H1 (cell line): ENCODE results near the gene TMEM243. TPM values are rescaled to one million over a fixed set of nuclear protein-coding genes. Genes with fewer than 3 reads are reported as not detected.

Source experiments
- CTCF ChIA-PET: fragments of 300-600 bp; sonication (Branson Sonifier 250); formaldehyde crosslinking; loops from one replicate; lab custom pipeline; 2021; ENCODE audit not compliant: partially characterized antibody; lab: Charles Lee
- POLR2A ChIA-PET: fragments of 300-600 bp; sonication (Branson Sonifier 250); formaldehyde crosslinking; loops from one replicate; lab custom pipeline; 2021; ENCODE audit warnings: inconsistent platforms; ENCODE audit not compliant: partially characterized antibody; lab: Charles Lee
- DNase-seq, 2 experiments: peaks; one replicate each; pipeline versions ENCODE4 v3.0.0 to v3.0.0-alpha.2; 2010 to 2022; ENCODE audit warnings: low spot score in 2 of 2, low read depth in 1 of 2, mixed read lengths in 1 of 2
- FAIRE-seq: peaks from 2 replicates; lab custom pipeline; 2011; peaks lifted over from hg19 to GRCh38; lab: Jason Lieb, UNC
- H2AFZ ChIP-seq: 2 replicates; pipeline ENCODE4 v1.8.1; 2012; ENCODE audit warnings: low read length, inconsistent platforms
- H2AK5ac ChIP-seq: 2 replicates; pipeline ENCODE4 v1.6.1; 2013; ENCODE audit warnings: low read depth, low read length
- H2BK120ac ChIP-seq: replicated peaks from 2 replicates; pipeline ENCODE3; 2013; ENCODE audit warnings: low read depth, low read length, inconsistent platforms
- H2BK12ac ChIP-seq: 2 replicates; pipeline ENCODE4 v1.6.1; 2013; ENCODE audit warnings: low read depth, low read length
- H2BK15ac ChIP-seq: 2 replicates; pipeline ENCODE4 v1.6.1; 2013; ENCODE audit warnings: low read length
- H2BK20ac ChIP-seq: 2 replicates; pipeline ENCODE4 v1.6.1; 2013; ENCODE audit warnings: low read length
- H2BK5ac ChIP-seq: 2 replicates; pipeline ENCODE4 v1.6.1; 2013; ENCODE audit warnings: low read depth, low read length
- H3K14ac ChIP-seq: 2 replicates; pipeline ENCODE4 v1.6.1; 2013; ENCODE audit warnings: inconsistent platforms; ENCODE audit not compliant: insufficient read length
- H3K18ac ChIP-seq: 2 replicates; pipeline ENCODE4 v1.6.1; 2013; ENCODE audit warnings: low read length; ENCODE audit errors: extremely low read depth
- H3K23ac ChIP-seq: 2 replicates; pipeline ENCODE4 v1.6.1; 2013; ENCODE audit warnings: inconsistent platforms; ENCODE audit not compliant: insufficient read length
- H3K23me2 ChIP-seq: 2 replicates; pipeline ENCODE4 v1.6.1; 2013; ENCODE audit warnings: low read depth, low read length
- H3K27ac ChIP-seq: 2 replicates; pipeline ENCODE4 v1.6.1; 2011; ENCODE audit warnings: low read depth, low read length, inconsistent platforms
- H3K27me3 ChIP-seq, 4 experiments: replicated peaks in 1 of 4; 1 replicate in 1 of 4; 2 replicates in 3 of 4; pipeline versions ENCODE4 v1.6.1 to v1.8.1; 2011 to 2013; ENCODE audit warnings: low read length in 3 of 4, mild to moderate bottlenecking in 3 of 4, inconsistent platforms in 2 of 4, mixed read lengths in 2 of 4, moderate library complexity in 1 of 4; ENCODE audit not compliant: control insufficient read depth in 3 of 4, insufficient read depth in 3 of 4; ENCODE audit errors: extremely low read depth in 1 of 4
- H3K36me3 ChIP-seq, 4 experiments: 2 replicates each; pipeline versions ENCODE4 v1.6.1 to v1.8.1; 2011 to 2013; ENCODE audit warnings: mild to moderate bottlenecking in 4 of 4, low read length in 3 of 4, moderate library complexity in 2 of 4, control low read depth in 1 of 4, inconsistent platforms in 1 of 4; ENCODE audit not compliant: insufficient read depth in 4 of 4, control insufficient read depth in 2 of 4
- H3K4ac ChIP-seq: replicated peaks from 2 replicates; pipeline ENCODE3; 2013; ENCODE audit warnings: low read length, low read depth, mixed read lengths, inconsistent platforms; ENCODE audit not compliant: insufficient read length
- H3K4me1 ChIP-seq, 4 experiments: replicated peaks in 1 of 4; 1 replicate in 1 of 4; 2 replicates in 3 of 4; pipeline versions ENCODE4 v1.6.1 to v1.8.1; 2011 to 2013; ENCODE audit warnings: low read length in 3 of 4, inconsistent platforms in 2 of 4, mixed read lengths in 1 of 4; ENCODE audit not compliant: insufficient read depth in 4 of 4, control insufficient read depth in 3 of 4
- H3K4me2 ChIP-seq, 2 experiments: 2 replicates each; pipeline versions ENCODE4 v1.6.1 to v1.8.1; 2011 to 2013; ENCODE audit warnings: low read depth in 2 of 2, low read length in 2 of 2, control low read depth in 1 of 2, inconsistent platforms in 1 of 2, mild to moderate bottlenecking in 1 of 2; ENCODE audit not compliant: insufficient read depth in 1 of 2
- H3K4me3 ChIP-seq, 4 experiments: fragments of 200-600, 300-600 bp in 1 of 4; sonication (generic), shearing (Covaris generic), sonication (Bioruptor Twin) in 1 of 4; 2 replicates each; pipeline versions ENCODE4 v1.5.1 to v1.8.1; 2011 to 2016; ENCODE audit warnings: low read length in 4 of 4, low read depth in 3 of 4, control low read depth in 2 of 4, inconsistent platforms in 2 of 4, mild to moderate bottlenecking in 2 of 4, mixed read lengths in 1 of 4, moderate library complexity in 1 of 4; ENCODE audit not compliant: insufficient read depth in 2 of 4; ENCODE audit errors: extremely low read depth in 1 of 4
- H3K56ac ChIP-seq: replicated peaks from 2 replicates; pipeline ENCODE3; 2013; ENCODE audit warnings: low read depth, mild to moderate bottlenecking, mixed read lengths, low read length, inconsistent platforms; ENCODE audit not compliant: insufficient read length
- H3K79me1 ChIP-seq: 2 replicates; pipeline ENCODE4 v1.6.1; 2013; ENCODE audit warnings: low read depth, low read length, control low read depth
- H3K79me2 ChIP-seq, 2 experiments: 2 replicates each; pipeline versions ENCODE4 v1.6.1 to v1.8.1; 2012 to 2013; ENCODE audit warnings: low read length in 2 of 2, mild to moderate bottlenecking in 2 of 2, inconsistent platforms in 1 of 2; ENCODE audit not compliant: insufficient read depth in 2 of 2, control insufficient read depth in 1 of 2
- H3K9ac ChIP-seq, 4 experiments: replicated peaks in 1 of 4; 1 replicate in 1 of 4; 2 replicates in 3 of 4; pipeline versions ENCODE4 v1.6.1 to v1.8.1; 2011 to 2013; ENCODE audit warnings: low read depth in 3 of 4, low read length in 3 of 4, control low read depth in 2 of 4, mild to moderate bottlenecking in 2 of 4, moderate library complexity in 2 of 4, inconsistent platforms in 1 of 4; ENCODE audit errors: extremely low read depth in 1 of 4
- H3K9me3 ChIP-seq, 2 experiments: 2 replicates each; pipeline versions ENCODE4 v1.6.1 to v1.8.1; 2012 to 2013; ENCODE audit warnings: mild to moderate bottlenecking in 2 of 2, moderate library complexity in 2 of 2, control low read depth in 1 of 2, inconsistent platforms in 1 of 2, low read depth in 1 of 2, low read length in 1 of 2, mixed read lengths in 1 of 2; ENCODE audit not compliant: insufficient read depth in 2 of 2
- H4K20me1 ChIP-seq, 2 experiments: replicated peaks in 1 of 2; 2 replicates each; pipeline versions ENCODE3 to v1.8.1; 2011 to 2013; ENCODE audit warnings: inconsistent platforms in 2 of 2, low read length in 2 of 2, mild to moderate bottlenecking in 1 of 2; ENCODE audit not compliant: insufficient read depth in 2 of 2, control insufficient read depth in 1 of 2
- H4K5ac ChIP-seq: 2 replicates; pipeline ENCODE4 v1.6.1; 2013; ENCODE audit warnings: low read length, low read depth, mixed read lengths, inconsistent platforms; ENCODE audit not compliant: insufficient read length
- H4K8ac ChIP-seq: 2 replicates; pipeline ENCODE4 v1.8.0; 2013; ENCODE audit warnings: mild to moderate bottlenecking, moderate library complexity, low read length, inconsistent platforms; ENCODE audit not compliant: insufficient read depth; ENCODE audit errors: extremely low read depth
- H4K91ac ChIP-seq: replicated peaks from 2 replicates; pipeline ENCODE3; 2013; ENCODE audit warnings: low read length, mixed read lengths, inconsistent platforms; ENCODE audit not compliant: insufficient read length
- CBX5 ChIP-seq: fragments of 300-800, 300-1000 bp; sonication (generic); IDR thresholded peaks from 2 replicates; pipeline ENCODE4 v1.7.1; 2016; ENCODE audit warnings: antibody characterized with exemption, low read length, low read depth
- CHD2 ChIP-seq: IDR thresholded peaks from 2 replicates; pipeline ENCODE4 v1.6.1; 2012; ENCODE audit warnings: low read length, improper control_type of control experiment
- EGR1 ChIP-seq: IDR thresholded peaks from 2 replicates; pipeline ENCODE4 v1.6.1; 2011; ENCODE audit warnings: low read depth, low read length, borderline replicate concordance
- EZH2 ChIP-seq: fragments of 200-600 bp; sonication (generic); IDR thresholded peaks from 2 replicates; pipeline ENCODE4 v1.7.1; 2012; ENCODE audit warnings: low read depth, mild to moderate bottlenecking, moderate library complexity, low read length, inconsistent platforms; ENCODE audit not compliant: severe bottlenecking
- JUN ChIP-seq: IDR thresholded peaks from 2 replicates; pipeline ENCODE4 v1.6.1; 2011; ENCODE audit warnings: low read depth, mild to moderate bottlenecking, improper control_type of control experiment, low read length
- MAX ChIP-seq: IDR thresholded peaks from 2 replicates; pipeline ENCODE4 v1.6.1; 2012; ENCODE audit warnings: inconsistent platforms
- RAD21 ChIP-seq, 2 experiments: IDR thresholded peaks in 1 of 2; conservative IDR thresholded peaks in 1 of 2; 2 replicates each; pipeline ENCODE4 v1.6.1; 2011; ENCODE audit warnings: low read depth in 2 of 2, low read length in 2 of 2, improper control_type of control experiment in 1 of 2, inconsistent platforms in 1 of 2, mild to moderate bottlenecking in 1 of 2, moderate library complexity in 1 of 2
- RBBP5 ChIP-seq: IDR thresholded peaks from 2 replicates; pipeline ENCODE4 v1.7.1; 2012; ENCODE audit warnings: low read depth, mild to moderate bottlenecking, inconsistent platforms, low read length, moderate library complexity, borderline replicate concordance
- SIRT6 ChIP-seq: IDR thresholded peaks from one replicate; pipeline ENCODE4 v1.7.1; 2012; ENCODE audit warnings: low read length, inconsistent platforms
- SIX5 ChIP-seq: IDR thresholded peaks from 2 replicates; pipeline ENCODE4 v1.6.1; 2011; ENCODE audit warnings: mild to moderate bottlenecking, low read depth, low read length
- SRF ChIP-seq: IDR thresholded peaks from 2 replicates; pipeline ENCODE4 v1.6.1; 2011; ENCODE audit warnings: mild to moderate bottlenecking, low read depth, low read length, moderate library complexity
- ZNF274 ChIP-seq: IDR thresholded peaks from 2 replicates; pipeline ENCODE4 v1.7.0; 2012; ENCODE audit warnings: low read length, borderline replicate concordance; ENCODE audit errors: extremely low read depth
- WGBS, 2 experiments: shearing (Covaris generic) in 1 of 2; methylation state at CpG; one replicate each; pipeline versions ENCODE4 v1.1.6 to v1.1.7; 2013 to 2015; ENCODE audit warnings: low lambda C conversion rate in 2 of 2, mixed read lengths in 2 of 2, inconsistent platforms in 1 of 2, low coverage in 1 of 2, missing lambda C conversion rate in 1 of 2; ENCODE audit not compliant: insufficient replicate concordance in 2 of 2, insufficient coverage in 1 of 2, insufficient read length in 1 of 2; ENCODE audit errors: extremely low coverage in 1 of 2, missing lambda C conversion rate in 1 of 2; 5-methylcytosine and 5-hydroxymethylcytosine counted together
- polyA plus RNA-seq, 7 experiments: library from polyadenylated mRNA; depleted of rRNA in 3 of 7; stranded (reverse) in 5 of 7; unstranded in 2 of 7; fragments of >200 nt in 5 of 7; fragments of 200-250 nt in 2 of 7; gene quantifications; 1 replicate in 5 of 7; 2 replicates in 1 of 7; 4 replicates in 1 of 7; pipeline versions ENCODE4 v1.2.1 to v1.2.3, GENCODE V29; 2011 to 2013; ENCODE audit warnings: missing spikeins in 2 of 7, mixed read lengths in 2 of 7
- total RNA-seq: library from RNA; stranded (reverse); fragmentation: NEBNext Ultra II Directional; extraction: Animal tissue kit (Norgen Biotek cat#: 25700); gene quantifications from 2 replicates; pipeline ENCODE4 v1.2.1, GENCODE V29; 2021

TMEM243 gene
- total and polyA plus RNA-seq, 2 of the 8 experiments (the other 6 are each of a cell fraction or from before 2014, with no cell fraction given): 23.7 to 27.6 TPM

GRCh38 chr7:87151002-87151728, 68.4 kb downstream of the TMEM243 start:
- H3K14ac ChIP-seq: no peak overlapping the region
- H2BK15ac ChIP-seq: no peak overlapping the region
- H3K27ac ChIP-seq: peak overlapping the region; percentile 99
- H3K79me1 ChIP-seq: no peaks in the 10 kb centered on the region
- H3K23ac ChIP-seq: no peak overlapping the region
- H3K56ac ChIP-seq: no peak overlapping the region
- peak overlapping the region; percentile 95 to 100 (median 99); a peak in 6 of 7 replicates for H3K9ac ChIP-seq
- no peak overlapping the region for H2BK120ac ChIP-seq
- no peak overlapping the region; the same call in 1 of the 2 replicates for H2BK12ac ChIP-seq
- peaks cover 2% of the 10 kb centered on the region; the same call in 1 of the 2 replicates for H3K23me2 ChIP-seq
- POLR2A ChIA-PET: interaction anchor here (1.3 to 4.3 kb wide), 7 partner anchors 9 to 210 kb away, joined by 3 to 28 read pairs (median 9); no protein-coding TSS in a partner anchor
- CTCF ChIA-PET: interaction anchor here (1.2 to 8.0 kb wide), 5 partner anchors 92 to 239 kb away, joined by 3 to 86 read pairs (median 44); partner anchors contain the start of gene ELAPOR2
- peaks cover 0 to 4% of the 10 kb centered on the region in 2 experiments for H4K20me1 ChIP-seq
- H2BK20ac ChIP-seq: no peak overlapping the region
- H4K8ac ChIP-seq: no peak overlapping the region
- no peak overlapping the region for H2BK5ac ChIP-seq
- peak overlapping the region; percentile 72 to 99 (median 82); a peak in 7 of 8 replicates for H3K4me3 ChIP-seq
- H3K9me3 ChIP-seq: no peaks in the 10 kb centered on the region
- H3K18ac ChIP-seq: no peak overlapping the region
- no peak overlapping the region for H4K5ac ChIP-seq
- H3K4me2 ChIP-seq: peak overlapping the region; percentile 68 to 84
- H3K36me3 ChIP-seq: peaks cover 0 to 12% (median 0%) of the 10 kb centered on the region in 4 experiments; a peak in 1 of 8 replicates
- H2AK5ac ChIP-seq: no peak overlapping the region
- H3K27me3 ChIP-seq: no peaks in the 10 kb centered on the region
- FAIRE-seq (peak; percentile 7), DNase-seq (no peak)
- WGBS, 2 experiments: 71% methylated on average over 9 of the region's 9 CpGs; no CpG with 5 or more reads in 1 of the 2 experiments
- peaks cover 0 to 3% (median 0%) of the 10 kb centered on the region in 4 experiments; a peak in 2 of 7 replicates for H3K4me1 ChIP-seq
- H3K4ac ChIP-seq: no peak overlapping the region
- H2AFZ ChIP-seq: 0 out of 2 replicates have a peak overlapping the region, but pooled peaks have one; percentile 86
- H3K79me2 ChIP-seq: peaks cover 26 to 38% of the 10 kb centered on the region in 2 experiments; a peak in 3 of 4 replicates
- no peak overlapping the region for H4K91ac ChIP-seq
- no peak for TF ChIP-seq EGR1
- no peak for TF ChIP-seq CBX5
- no peak for TF ChIP-seq EZH2
- TF ChIP-seq SIX5: no peak
- no peak for TF ChIP-seq RAD21 (IDR thresholded peaks at IDR 0.05 in 1 of 2, conservative IDR thresholded peaks at IDR 0.05 in 1 of 2; ENCODE audit: low read depth in 2 of 2, low read length in 2 of 2)
- TF ChIP-seq ZNF274: no peak
- TF ChIP-seq SIRT6: no peak
- TF ChIP-seq SRF: no peak
- no peak for TF ChIP-seq CHD2
- TF ChIP-seq MAX: no peak
- TF ChIP-seq JUN: no peak
- TF ChIP-seq RBBP5: no peak
